Activated T-cell treated with anti-CD3 and anti-CD28 coated beads, Interleukin-2, amount 50 U/mL, for 4 hours (primary cell): ENCODE measurements around the gene PANX3. TPM values are rescaled to one million over a fixed set of nuclear protein-coding genes. Genes with fewer than 3 reads are reported as not detected.

Experiments used
- ATAC-seq, 2 donors: fragments of 200-7000 bp; cut with Tn5 transposase; one replicate each; pipeline ENCODE4 v1.10.0; 2021
- DNase-seq: peaks from one replicate; pipeline ENCODE4 v3.0.0-alpha.2; 2020
- H3K27me3 Mint-ChIP-seq: one replicate; pipeline ENCODE4 v1.8.0; 2021; ENCODE audit warnings: low read depth, mixed read lengths
- H3K36me3 Mint-ChIP-seq: one replicate; pipeline ENCODE4 v1.8.0; 2022; ENCODE audit warnings: mixed read lengths; ENCODE audit not compliant: insufficient read depth
- H3K4me1 Mint-ChIP-seq: one replicate; pipeline ENCODE4 v1.8.0; 2021; ENCODE audit warnings: low read depth, mixed read lengths
- H3K4me3 Mint-ChIP-seq: one replicate; pipeline ENCODE4 v1.8.0; 2021; ENCODE audit warnings: mild to moderate bottlenecking, moderate library complexity, mixed read lengths
- H3K9me3 Mint-ChIP-seq: one replicate; pipeline ENCODE4 v1.8.0; 2021; ENCODE audit warnings: mixed read lengths
- total RNA-seq, 3 donors: library from RNA; stranded (reverse); gene quantifications; one replicate each; pipeline ENCODE4 v1.2.1, GENCODE V29; 2021

Gene PANX3
- total RNA-seq, 3 donors from 2014 or later, result not detected

DNA sequence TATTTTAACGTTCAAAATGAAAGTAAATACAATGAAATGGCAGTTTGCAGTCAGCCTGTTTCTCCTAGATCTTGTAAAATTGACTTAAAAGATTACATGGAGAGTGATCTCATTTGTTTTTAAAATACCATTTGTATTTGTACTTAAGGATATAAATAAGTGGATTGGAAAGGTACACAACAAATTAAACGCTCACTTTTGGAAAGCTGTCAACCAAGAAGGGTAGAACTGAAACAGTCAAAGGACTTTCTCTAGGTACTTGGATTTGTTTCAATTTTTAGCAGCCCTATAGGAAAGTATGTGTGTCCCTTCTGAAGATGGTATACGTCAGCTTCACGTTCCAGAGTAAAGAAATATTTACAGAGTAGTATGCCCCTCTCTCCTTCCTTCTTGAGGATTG lies 18.7 kb downstream of the PANX3 start:
- Mint-ChIP-seq H3K36me3 (peaks cover 50% of the 10 kb centered on the region), H3K4me1 (peaks cover 14% of the 10 kb centered on the region), H3K27me3 (no peaks in the 10 kb centered on the region), H3K9me3 (no peaks in the 10 kb centered on the region), H3K4me3 (no peak overlapping the region)
- DNase-seq (no peak), ATAC-seq (no peak)

GRCh38 chr11:124633355-124633754 lies 22.1 kb downstream of the PANX3 start:
- no peak for ATAC-seq

GRCh38 chr11:124635932-124636331 lies 24.7 kb downstream of the PANX3 start:
- H3K4me1 Mint-ChIP-seq, result no peaks in the 10 kb centered on the region
- no peak for DNase-seq
- no peaks in the 10 kb centered on the region for H3K27me3 Mint-ChIP-seq
- no peak for ATAC-seq
- peaks cover 42% of the 10 kb centered on the region for H3K36me3 Mint-ChIP-seq
- H3K4me3 Mint-ChIP-seq, result no peak overlapping the region
- no peaks in the 10 kb centered on the region for H3K9me3 Mint-ChIP-seq

More at GRCh38 chr11:124633355-124633754, 22.1 kb downstream of the PANX3 start:
- DNase-seq, result no peak
- Mint-ChIP-seq H3K9me3 (no peaks in the 10 kb centered on the region), H3K4me1 (no peaks in the 10 kb centered on the region), H3K4me3 (no peak overlapping the region), H3K36me3 (peaks cover 52% of the 10 kb centered on the region), H3K27me3 (no peaks in the 10 kb centered on the region)

- Mint-ChIP-seq H3K9me3 (no peaks in the 10 kb centered on the region), H3K4me1 (no peaks in the 10 kb centered on the region), H3K27me3 (no peaks in the 10 kb centered on the region), H3K36me3 (peaks cover 24% of the 10 kb centered on the region), H3K4me3 (no peak overlapping the region)
- DNase-seq (no peak), ATAC-seq (no peak)
Observed at GRCh38 chr11:124638500-124638899, 27.3 kb downstream of the PANX3 start.

DNA sequence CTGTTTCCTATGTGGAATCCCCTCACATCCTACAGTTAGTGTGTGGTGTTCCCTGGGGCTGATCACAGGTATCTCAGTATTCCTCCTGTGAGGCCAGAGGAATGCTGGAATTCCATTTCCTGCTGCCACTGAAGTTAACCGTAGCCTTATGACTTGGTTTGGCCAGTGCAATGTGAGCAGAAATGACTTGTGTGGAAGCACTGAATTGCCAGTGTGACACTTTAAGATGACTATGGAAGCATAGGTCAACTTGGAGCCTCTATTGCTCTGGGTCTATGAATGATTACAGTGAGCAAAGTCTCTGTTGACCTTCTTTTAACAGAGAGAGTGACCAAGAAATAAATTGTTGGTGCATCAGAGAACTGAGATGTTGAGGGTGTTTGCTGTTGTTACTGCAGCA lies 28.0 kb downstream of the PANX3 start:
- ATAC-seq, result no peak
- peaks cover 23% of the 10 kb centered on the region for H3K36me3 Mint-ChIP-seq
- no peaks in the 10 kb centered on the region for H3K27me3 Mint-ChIP-seq
- H3K4me3 Mint-ChIP-seq, result no peak overlapping the region
- DNase-seq, result no peak
- H3K9me3 Mint-ChIP-seq, result no peaks in the 10 kb centered on the region
- no peaks in the 10 kb centered on the region for H3K4me1 Mint-ChIP-seq

DNA sequence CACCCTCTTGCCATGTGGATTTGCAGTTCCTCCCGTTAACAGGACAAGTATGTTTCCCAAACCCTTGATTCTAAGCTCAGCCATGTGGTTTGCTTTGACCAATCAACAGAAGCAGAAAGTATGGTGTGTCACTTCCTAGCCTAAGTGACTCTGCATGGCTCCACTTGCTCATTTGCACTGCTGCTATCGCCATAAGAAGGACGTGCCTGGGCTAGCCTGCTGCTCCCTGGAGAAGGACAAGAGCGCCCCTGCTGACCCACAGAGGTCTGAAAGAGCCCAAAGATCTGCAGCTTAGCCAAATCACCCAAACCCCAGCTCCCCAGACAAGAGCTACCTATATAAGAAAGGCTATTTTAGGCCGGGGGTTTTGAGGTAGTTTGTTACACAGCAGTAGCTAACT lies 29.4 kb downstream of the PANX3 start:
- Mint-ChIP-seq H3K27me3 (no peaks in the 10 kb centered on the region), H3K9me3 (no peaks in the 10 kb centered on the region), H3K36me3 (peaks cover 19% of the 10 kb centered on the region), H3K4me1 (peaks cover 3% of the 10 kb centered on the region), H3K4me3 (no peak overlapping the region)
- ATAC-seq (no peak), DNase-seq (no peak)

DNA sequence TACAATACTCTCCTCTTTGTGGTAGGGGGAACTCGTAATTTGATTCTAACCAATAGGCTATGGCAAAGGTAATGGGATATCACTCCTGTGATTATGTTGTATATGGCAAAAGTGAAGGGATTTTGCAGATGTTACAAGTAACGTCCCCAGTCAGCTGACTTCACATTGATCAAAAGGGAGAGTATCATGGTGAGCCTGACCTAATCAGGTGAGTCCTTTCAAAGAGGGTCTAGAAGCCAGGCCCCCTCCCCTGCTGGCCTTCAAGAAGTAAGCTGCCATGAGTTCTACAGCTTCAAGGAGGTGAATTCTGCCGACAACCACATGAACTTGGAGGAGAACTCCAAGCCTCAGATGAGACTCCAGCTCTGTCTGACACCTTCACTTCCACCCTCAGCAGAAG lies 31.4 kb downstream of the PANX3 start:
- H3K9me3 Mint-ChIP-seq, result no peaks in the 10 kb centered on the region
- H3K4me3 Mint-ChIP-seq, result no peak overlapping the region
- no peaks in the 10 kb centered on the region for H3K27me3 Mint-ChIP-seq
- peaks cover 3% of the 10 kb centered on the region for H3K4me1 Mint-ChIP-seq
- no peak for ATAC-seq
- H3K36me3 Mint-ChIP-seq, result peaks cover 9% of the 10 kb centered on the region
- DNase-seq, result no peak

GRCh38 chr11:124643042-124643604 lies 31.9 kb downstream of the PANX3 start:
- H3K9me3 Mint-ChIP-seq, result no peaks in the 10 kb centered on the region
- ATAC-seq (no peak), DNase-seq (no peak)
- H3K27me3 Mint-ChIP-seq, result no peaks in the 10 kb centered on the region
- H3K36me3 Mint-ChIP-seq, result peaks cover 5% of the 10 kb centered on the region
- peaks cover 3% of the 10 kb centered on the region for H3K4me1 Mint-ChIP-seq
- H3K4me3 Mint-ChIP-seq, result no peak overlapping the region

DNA sequence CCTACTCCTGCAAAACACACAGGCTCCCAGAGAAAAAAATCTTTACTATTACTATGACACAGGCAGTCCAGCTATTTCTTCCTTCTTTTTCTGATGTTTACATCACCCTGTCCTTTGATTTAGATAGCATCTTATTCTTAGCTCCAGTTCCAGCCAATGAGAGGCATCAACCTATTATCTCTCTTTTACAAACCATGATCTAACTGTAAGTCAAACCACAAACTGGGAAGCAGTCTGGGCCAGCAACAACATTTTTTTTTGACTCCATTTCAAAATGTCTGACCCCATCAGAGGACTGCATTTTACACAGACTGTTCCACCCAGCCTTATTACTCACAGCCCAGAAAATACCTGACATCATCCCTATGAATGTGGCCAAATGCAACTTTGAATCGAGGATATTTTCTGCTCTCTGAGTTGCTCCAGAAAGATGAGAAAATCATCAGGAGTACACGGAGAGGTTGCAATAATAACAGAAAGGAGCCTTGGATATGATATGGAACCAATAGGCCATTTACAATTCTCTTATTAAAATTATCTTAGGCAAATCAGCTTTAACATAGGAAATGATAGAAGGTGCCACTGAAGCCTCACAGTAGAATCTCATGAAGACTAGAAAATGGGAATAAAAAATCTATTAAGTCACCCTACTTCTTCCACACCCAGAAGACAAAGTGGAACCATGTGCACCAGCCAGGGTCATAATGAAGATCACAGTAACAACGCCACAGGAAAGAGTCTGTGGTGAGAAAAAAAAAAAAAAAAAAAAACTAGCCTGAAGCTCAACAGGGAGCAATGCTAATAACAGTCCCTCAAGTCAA lies 32.6 kb downstream of the PANX3 start:
- Mint-ChIP-seq H3K27me3 (no peaks in the 10 kb centered on the region), H3K9me3 (no peaks in the 10 kb centered on the region), H3K4me3 (no peak overlapping the region), H3K36me3 (peaks cover 5% of the 10 kb centered on the region), H3K4me1 (peaks cover 3% of the 10 kb centered on the region)
- ATAC-seq, result no peak
- no peak for DNase-seq

GRCh38 chr11:124644426-124645280 lies 33.4 kb downstream of the PANX3 start:
- Mint-ChIP-seq H3K36me3 (peaks cover 6% of the 10 kb centered on the region), H3K9me3 (no peaks in the 10 kb centered on the region), H3K27me3 (no peaks in the 10 kb centered on the region), H3K4me3 (no peak overlapping the region), H3K4me1 (peaks cover 3% of the 10 kb centered on the region)
- no peak for ATAC-seq
- no peak for DNase-seq

GRCh38 chr11:124646148-124646547 lies 34.9 kb downstream of the PANX3 start:
- Mint-ChIP-seq H3K4me3 (no peak overlapping the region), H3K27me3 (no peaks in the 10 kb centered on the region), H3K9me3 (no peaks in the 10 kb centered on the region), H3K4me1 (peaks cover 3% of the 10 kb centered on the region), H3K36me3 (peaks cover 5% of the 10 kb centered on the region)
- DNase-seq, result no peak
- ATAC-seq, result no peak

GRCh38 chr11:124648610-124649009 lies 37.4 kb downstream of the PANX3 start:
- Mint-ChIP-seq H3K4me3 (no peak overlapping the region), H3K27me3 (no peaks in the 10 kb centered on the region), H3K9me3 (no peaks in the 10 kb centered on the region), H3K36me3 (peaks cover 19% of the 10 kb centered on the region), H3K4me1 (peaks cover 3% of the 10 kb centered on the region)
- DNase-seq (no peak), ATAC-seq (no peak)

- no peak for DNase-seq
- Mint-ChIP-seq H3K4me1 (no peaks in the 10 kb centered on the region), H3K27me3 (no peaks in the 10 kb centered on the region), H3K9me3 (no peaks in the 10 kb centered on the region), H3K36me3 (peaks cover 15% of the 10 kb centered on the region), H3K4me3 (no peak overlapping the region)
- no peak for ATAC-seq
Observed at GRCh38 chr11:124656774-124657630, 45.8 kb downstream of the PANX3 start.

GRCh38 chr11:124657904-124658303 lies 46.7 kb downstream of the PANX3 start:
- Mint-ChIP-seq H3K9me3 (no peaks in the 10 kb centered on the region), H3K4me3 (no peak overlapping the region), H3K27me3 (no peaks in the 10 kb centered on the region), H3K4me1 (no peaks in the 10 kb centered on the region), H3K36me3 (peaks cover 12% of the 10 kb centered on the region)
- DNase-seq (no peak), ATAC-seq (no peak)
